CD4-positive, alpha-beta T cell treated with Interleukin-4 for 4 hours (primary cell): ENCODE results near the gene CDC37.
A peak's percentile ranks its signal among the peaks of the same experiment; 100 is the strongest.

Source experiments
- DNase-seq: peaks from one replicate; pipeline ENCODE4 v3.0.0-alpha.2; 2020

CDC37 gene

DNA sequence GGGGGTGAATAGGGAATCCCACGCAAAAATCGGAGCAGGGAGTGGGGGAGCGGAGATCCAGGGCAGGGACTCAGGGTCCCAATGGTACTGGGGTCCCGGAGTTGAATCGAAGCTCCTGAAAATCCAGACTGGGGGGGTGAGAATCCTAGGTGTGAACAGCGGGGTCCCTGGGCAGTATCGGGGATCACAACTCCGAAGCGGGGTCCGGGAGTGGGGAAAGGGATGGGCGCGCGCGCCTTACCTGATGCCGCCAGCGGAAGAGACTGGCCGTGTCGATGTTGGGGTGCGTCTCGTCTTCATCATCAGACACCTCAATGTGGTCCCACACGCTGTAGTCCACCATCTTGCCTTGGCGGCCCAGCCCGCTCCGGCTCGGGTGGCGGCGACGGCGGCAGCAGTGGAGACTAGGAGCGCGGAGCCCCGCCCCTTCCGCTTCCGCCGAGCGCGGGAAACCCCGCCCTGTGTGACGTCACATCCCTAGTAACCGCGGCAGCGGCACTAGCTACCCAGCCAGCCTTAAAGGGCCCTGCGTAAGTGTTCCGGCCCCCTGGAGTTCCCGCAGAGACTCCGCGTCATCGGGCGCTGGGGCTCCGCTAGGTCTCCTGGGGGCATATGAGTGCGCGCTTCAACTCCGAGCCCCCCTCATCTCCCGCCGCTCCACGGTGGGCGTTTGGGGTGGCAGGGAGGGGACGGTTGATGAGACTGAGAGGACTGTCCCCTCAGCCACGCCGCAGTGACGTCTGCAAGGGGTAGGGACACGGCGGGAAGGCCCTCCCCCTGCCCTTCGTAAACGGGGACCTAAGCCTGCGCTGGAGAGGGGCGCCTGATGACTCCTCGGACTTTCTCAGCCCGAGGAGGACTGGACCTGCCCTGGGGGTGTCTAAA is at the start of gene CDC37:
TSS of gene CDC37 (minus strand) at position 406 of the 885 bp plus-strand sequence. CDS start at position 343, 63 bp downstream.
- DNase-seq: peak; percentile 96

DNA sequence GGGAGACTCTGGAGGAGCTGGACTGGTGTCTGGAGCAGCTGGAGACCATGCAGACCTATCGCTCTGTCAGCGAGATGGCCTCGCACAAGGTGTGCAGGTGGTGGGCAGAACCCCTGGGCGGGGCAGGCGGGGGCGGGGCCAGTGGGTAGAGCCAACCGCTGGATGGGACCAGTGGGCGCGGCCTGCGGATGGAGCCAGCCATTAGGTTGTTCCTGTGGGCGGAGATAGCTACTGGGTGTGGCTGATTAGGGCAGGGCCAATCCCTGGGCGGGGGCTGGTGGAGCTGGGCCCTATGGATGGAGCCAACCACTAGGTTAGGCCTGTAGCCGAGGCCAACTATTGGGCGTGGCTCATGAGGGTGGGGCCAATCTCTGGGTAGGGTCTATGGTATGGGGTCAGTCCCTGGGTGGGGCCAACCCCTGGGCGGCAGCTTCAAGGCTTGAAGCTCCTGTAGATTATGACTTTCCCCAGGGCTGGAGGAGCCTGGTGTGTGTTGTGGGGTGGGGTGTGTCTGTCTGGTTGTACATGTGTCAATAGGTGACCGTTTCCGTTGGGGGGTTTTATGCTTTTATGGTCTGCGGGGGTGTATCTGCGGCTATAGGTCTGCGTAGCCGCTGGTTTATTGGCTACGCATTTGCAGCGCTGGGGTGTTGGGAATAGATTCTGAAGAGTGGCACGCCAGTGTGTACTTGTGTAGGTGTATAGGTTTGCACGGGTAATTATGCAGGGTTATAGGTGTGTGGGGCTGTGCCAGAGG is 47.7 kb upstream of the CDC37 start:
- no peak for DNase-seq

DNA sequence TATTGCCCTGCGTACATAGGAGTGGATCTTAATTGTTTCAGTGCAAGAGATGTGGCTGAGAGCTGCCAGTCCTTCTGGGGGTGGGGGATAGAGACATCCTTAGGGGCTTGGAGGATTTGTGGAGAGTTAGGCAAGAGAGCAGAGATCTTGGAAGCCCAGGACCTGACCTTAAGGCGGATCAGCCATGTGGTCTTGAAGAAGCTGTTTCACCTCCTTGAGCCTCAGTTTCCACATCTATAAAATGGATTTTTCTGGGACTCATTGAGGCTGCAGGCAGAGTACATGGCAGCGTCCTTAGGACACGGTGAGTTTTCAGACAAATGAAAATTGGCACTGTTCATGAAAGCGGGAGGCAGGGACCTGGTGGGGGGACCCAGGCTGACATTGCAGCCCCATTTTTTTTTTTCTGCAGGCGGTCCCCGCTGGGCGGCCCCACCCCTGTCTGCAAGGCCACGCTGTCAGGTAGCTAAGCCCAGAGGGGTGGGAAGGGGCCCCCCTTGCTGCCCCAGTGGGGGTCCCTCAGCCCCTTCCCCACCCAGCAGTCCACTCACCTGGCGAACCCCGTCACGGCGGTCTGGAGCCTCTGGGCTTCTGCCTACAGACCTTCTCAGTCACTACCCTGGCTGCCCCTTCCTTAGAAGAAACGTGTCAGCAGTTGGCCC is 47.0 kb upstream of the CDC37 start:
- no peak for DNase-seq

DNA sequence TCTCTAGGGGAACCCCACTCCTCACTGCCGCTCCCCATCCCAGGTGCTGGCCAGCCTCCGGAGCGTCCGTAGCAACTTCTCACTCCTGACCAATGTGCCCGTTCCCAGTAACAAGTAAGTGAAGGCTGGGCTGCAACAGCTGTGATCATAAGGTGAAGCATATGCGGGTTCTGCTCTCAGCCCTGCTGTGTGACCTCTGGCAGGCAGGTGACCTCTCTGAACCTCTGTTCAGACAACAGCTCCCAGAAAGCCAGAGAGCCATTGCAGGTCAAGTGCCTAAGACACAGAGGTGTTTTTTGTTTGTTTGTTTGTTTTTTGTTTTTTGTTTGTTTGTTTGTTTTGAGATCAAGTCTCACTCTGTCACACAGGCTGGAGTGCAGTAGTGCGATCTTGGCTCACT is 45.7 kb upstream of the CDC37 start:
- no peak for DNase-seq

DNA sequence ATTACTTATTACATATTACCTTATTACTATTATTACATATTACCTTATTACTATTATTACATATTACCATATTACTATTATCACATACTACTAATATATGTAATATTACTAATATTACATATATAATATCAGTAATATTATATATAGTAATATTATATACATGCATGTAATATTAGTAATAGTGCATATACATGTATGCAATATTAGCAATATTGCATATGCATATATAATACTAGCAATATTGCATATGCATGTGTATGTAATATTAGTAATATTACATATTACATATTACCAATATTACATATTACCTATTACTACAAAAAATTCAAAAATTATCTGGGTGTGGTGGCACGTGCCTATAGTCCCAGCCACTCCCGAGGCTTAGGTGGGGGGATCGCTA is 39.4 kb upstream of the CDC37 start:
- DNase-seq: no peak

DNA sequence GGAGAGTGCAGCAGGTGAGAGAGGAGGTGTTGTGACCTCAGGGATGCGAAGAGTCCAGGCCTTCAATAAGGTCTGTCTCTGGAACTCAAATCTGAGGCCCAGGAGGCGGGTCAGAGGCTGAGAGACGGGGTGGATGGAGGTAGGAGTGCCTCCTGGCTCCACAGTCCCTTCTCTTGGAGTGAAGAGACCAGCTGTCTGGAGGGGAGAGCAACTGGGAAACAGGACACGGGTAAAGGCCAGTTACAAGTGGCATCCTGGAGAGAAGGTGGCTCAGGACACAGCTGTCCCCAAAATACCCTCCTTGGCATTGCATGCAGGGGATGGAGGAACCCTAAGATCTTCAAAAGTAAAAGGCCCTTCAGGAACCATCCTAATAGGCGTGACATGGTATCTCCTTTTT is 36.2 kb upstream of the CDC37 start:
- DNase-seq: no peak

DNA sequence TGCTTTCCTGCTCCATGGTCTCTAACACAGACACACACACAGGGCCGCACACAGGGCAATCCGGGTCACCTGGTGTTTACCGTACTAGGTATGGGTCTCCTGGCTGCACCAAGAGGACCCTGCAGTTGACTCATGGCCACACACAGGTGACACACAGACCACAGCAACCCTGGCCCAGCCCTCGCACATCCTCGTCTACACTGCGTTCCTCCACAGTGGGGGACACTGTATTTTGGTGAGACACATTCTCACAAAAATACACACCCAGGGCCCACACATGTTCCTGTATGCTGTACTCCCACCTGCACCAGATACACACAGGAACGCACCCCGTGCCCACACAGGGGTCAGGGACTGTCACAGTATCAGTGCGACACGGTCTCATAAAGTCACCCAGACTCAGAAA is 29.8 kb upstream of the CDC37 start:
- DNase-seq: no peak

DNA sequence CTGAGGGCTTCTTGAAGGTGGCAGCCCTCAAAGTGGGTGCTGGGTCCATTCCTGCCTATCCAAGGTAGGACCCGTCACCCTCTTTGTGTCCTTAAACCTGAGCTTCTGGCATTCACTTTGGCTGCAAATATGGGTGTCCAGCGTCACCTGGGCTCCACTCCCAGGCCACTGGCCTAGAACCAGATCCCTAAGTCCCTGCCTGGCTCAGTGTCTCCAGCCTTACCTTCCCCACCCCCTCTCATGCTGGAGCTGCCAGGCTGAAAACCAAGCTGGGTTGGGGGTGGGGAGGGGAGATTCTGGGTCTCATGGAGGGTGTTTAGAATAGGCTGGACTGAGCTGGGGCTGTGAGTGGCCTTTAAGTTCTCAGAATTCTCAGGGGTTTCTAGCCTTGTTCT is 29.4 kb upstream of the CDC37 start:
- DNase-seq: no peak

DNA sequence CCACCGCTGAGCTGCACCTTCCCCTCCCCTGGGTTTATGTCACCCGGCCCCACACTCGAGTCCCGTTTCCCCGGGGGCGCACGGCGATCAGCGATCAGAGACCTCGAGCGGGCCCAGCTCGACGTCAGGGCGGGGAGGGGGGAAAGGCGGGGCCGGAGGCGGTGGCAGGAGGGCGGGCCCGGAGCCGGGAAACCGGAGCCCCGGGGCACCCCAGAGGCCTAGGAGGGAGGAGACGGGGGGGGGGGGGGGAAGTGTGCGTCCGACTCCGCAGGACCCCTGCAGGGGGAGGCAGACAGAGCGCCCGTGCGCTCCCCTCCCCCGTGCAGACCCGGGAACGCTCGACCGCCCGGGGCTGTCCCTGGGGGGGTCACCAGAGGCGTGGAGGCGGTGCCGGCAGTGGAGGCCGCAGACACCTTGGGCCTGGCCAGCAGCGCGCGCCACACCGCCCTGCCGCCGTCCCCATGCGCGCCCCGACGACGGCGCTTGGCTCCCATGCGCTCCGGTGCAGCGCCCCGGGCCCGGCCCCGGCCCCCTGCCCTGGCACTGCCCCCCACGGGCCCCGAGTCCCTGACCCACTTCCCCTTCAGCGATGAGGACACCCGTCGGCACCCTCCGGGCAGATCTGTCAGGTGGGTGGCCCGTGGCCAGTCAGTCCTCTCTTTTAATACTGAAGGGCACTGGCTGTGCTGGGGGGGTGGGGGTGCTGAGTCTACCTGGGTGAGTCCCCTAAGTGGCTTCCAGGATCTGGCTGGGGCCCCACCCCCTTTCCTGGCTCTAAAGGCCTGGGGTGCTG is 28.8 kb upstream of the CDC37 start:
- peak; percentile 56 for DNase-seq

DNA sequence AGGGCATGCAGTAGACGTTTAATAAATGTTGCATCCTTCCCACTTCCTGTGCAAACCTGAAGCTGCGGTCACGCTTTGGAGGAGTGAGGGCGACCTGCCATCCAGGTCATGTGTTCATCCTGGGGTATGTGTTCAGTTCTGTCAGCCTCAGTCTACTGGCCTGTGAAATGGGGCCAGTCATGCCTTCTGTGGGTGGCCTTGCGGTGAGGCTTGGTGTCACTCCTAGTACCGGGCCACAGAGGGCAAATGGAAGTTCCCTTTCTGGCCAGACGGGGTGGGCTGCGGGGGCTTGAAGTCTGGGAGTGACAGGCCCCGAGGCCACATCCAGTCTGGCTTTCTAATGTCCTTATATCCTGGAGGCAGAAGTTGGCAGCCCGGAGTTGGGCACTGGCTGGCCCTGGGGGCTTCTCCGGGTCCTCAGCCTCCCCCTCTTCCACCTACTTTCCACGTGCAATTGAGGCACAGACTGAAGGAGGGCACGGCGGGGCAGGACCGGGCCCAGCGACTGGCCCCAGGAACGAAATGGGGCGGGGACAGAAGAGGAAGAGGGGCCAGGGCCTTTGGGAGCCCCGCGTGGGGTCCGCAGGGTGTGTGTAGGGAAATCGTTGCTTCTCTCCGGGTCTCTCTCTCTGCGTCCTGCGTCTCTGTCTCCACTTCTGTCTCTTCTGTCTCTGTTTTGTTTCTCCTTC is 28.1 kb upstream of the CDC37 start:
- DNase-seq: peak; percentile 54

DNA sequence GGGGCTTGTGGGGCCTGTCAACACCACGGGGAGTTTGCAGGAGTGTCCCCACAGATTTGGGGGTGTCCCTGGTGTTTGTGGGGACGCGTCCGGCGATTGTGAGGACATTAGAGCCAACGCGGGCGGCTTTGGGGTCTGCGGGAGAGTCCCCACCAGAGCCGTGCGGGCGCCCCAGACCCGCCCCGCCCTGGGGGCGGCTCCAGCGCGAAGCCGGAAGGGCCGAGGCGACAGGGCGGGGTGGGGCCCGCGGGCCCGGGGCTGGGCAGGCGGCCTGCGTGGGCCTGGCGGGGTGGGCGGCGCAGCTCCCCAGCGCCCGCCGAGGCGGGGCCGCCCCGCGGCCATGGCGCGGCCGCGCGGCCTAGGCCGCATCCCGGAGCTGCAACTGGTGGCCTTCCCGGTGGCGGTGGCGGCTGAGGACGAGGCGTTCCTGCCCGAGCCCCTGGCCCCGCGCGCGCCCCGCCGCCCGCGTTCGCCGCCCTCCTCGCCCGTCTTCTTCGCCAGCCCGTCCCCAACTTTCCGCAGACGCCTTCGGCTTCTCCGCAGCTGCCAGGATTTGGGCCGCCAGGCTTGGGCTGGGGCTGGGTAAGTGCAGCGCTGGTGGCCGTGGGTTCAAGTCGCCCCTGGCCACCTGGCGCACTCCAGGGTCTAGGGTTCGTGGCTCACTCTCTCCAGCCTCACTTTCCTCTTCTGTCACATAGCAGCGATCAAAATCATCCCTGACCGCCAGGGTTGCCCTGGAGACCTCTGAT is 27.3 kb upstream of the CDC37 start:
- DNase-seq: no peak

DNA sequence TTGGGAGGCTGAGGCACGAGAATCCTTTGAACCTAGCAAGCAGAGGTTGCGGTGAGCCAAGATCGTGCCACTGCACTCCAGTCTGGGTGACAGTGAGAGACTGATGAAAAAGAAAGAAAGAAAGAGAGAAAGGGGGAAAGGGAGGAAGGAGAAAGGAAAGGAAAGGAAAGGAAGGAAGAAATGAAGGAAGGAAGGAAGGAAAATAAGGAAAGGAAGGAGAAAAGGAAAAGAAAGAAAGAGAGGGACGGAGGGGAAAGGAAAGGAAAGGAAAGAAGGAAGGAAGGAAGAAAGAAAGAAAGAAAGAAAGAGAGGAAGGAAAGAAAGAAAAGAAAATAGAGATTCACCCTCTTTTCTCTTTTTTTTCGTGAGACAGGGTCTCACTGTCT is 25.6 kb upstream of the CDC37 start:
- no peak for DNase-seq

DNA sequence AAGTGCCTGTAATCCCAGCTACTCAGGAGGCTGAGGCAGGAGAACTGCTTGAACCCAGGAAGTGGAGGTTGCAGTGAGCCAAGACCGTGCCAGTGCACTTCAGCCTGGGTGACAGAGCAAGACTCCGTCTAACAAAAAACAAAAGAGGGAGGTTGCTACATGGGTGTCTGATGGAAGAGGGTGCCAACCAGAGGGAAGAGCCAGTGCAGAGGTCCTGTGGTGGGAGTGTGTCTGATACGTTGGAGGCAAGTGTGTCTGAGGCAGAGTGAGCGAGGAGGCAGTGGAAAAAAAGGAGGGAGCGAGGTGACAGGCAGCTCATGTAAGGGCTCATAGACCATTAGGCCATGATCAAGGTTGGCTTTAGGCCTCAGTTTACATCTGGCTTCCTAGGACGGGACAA is 23.8 kb upstream of the CDC37 start:
- DNase-seq: no peak

DNA sequence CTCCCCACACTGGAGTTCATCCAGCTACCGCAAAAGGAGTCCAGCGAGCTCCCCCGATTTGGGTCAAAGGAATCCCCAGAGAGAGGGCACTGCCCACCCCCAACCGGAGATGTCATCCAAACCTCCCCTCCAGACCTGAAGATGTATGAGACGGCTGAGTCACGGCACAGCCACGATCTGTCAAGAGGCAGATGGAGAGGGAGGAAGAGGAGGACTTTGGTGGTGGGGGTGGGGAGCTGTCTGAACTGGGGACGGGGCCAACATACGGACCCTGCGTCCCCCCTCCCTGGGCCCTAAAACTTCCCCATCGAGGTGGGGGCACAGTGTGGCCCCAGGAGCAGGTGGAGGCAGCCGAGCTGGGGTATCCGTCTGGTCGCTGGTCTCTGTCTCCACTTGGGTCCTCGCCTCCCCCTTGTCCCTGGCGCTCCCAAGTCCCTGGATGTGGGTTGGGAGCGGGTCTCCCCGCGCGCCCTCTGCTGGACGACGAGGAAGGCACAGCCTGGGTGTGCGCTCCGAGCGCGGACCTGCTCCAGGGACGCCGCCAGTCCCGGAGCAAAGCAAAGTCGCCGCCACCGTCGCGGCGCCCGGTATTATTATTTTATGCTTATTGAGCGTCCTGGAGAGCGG is 20.8 kb upstream of the CDC37 start:
- peak; percentile 42 for DNase-seq

DNA sequence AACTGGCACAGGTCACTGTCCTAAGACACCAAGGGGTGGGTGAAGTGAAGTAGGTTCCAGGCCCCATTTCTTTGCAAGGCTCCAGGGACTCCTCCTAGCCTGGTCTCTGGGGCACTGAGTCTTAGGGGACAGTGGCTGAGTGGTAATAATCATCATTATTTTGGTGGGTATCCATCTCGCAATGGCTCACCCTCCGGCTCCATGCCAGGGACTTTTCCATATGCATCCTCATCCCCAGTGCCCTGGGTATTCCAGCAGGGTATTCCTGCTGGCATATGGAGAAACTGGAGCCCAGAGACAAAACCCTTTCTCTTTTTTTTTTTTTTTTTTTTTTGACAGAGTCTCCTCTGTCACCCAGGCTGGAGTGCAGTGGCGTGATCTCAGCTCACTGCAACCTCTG is 19.5 kb upstream of the CDC37 start:
- DNase-seq: no peak

DNA sequence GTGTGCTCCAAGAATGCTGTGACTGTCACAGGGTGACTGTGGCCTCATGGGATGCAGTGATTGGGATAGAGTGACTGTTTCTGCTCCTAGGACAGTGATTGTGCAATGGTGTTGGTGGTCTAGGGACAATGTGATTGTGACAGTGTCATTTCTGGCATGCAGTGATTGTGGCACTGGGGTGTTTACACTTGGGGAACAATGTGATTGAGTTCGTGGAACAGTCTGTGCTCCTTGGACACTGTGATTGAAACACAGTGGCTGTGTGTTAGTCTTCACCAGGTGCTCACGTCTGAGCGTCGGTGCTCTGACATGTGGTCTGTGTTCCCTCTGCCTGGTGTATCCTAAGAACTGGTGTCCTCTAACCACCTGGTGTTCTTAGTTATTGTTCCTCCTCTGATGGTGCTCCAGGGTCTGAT is 18.7 kb upstream of the CDC37 start:
- DNase-seq: no peak

DNA sequence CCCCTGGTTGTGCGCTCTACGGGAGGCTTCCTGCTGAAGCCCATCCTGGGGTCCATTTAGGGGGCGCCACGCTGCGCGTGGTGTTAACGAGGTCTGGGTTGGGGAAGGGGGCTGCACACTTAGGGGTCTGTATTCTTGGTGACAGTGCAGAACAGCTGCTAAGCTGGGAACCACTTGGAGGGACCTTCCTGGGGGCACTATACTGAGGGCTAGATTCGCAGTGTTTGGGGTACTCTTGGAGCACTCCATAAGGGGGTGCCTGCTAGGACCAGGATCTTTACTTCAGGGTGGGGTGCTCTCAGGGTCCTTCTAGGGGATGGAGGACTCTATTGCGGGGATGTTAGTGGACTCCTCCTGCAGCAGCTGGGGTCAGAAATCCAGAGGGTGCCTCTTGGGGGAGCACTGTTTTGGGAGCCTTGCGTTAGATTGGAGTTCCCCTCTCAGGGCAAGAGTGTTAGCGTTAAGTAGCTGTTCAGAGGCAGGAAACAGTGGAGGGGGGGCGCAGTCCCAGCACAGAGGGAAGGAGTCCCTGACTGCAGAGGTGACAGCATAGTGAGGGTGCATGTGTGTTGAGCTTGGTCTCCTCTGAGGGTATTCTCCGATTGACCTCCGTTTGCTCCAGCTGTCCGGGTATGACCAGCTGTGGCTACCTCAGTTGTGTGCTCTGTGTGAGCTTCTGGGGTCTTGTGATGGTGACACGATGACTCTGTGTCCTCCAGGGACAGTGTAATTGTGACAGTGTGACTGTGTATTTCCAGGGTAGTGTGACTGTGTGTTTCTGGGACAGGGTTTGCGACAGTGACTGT is 18.1 kb upstream of the CDC37 start:
- no peak for DNase-seq

DNA sequence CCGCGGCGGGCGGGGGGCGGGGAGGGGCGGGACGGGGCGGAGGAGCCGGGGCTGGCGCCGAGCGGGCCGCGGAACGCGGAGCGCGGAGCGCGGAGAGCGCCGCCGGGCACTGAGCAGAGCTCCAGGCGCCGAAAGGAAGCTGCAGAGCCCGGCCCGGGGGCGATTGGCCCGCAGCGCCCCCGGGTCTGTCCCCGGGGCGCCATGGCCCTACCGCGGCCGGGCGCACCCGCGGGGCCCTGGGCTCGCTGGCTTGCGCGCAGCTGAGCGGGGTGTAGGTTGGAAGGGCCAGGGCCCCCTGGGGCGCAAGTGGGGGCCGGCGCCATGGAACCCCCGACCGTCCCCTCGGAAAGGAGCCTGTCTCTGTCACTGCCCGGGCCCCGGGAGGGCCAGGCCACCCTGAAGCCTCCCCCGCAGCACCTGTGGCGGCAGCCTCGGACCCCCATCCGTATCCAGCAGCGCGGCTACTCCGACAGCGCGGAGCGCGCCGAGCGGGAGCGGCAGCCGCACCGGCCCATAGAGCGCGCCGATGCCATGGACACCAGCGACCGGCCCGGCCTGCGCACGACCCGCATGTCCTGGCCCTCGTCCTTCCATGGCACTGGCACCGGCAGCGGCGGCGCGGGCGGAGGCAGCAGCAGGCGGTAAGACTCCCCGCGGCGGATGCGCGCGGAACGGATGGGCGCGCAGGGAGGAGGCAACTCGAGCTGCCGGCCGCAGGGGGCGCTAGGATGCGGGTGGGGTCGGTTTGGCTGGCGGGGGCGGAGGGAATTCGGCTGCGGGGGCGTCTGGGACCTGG is 17.3 kb upstream of the CDC37 start, which contains the start of gene PDE4A:
TSS of gene PDE4A (plus strand) at position 95 of the 796 bp plus-strand sequence. CDS start at position 322, 227 bp downstream.
- DNase-seq: no peak
